Transverse colon (tissue), 4 donors: ENCODE data around the gene LRBA. TPM values are rescaled to one million over a fixed set of nuclear protein-coding genes. Genes with fewer than 3 reads are reported as not detected.

Experiments used
- DNase-seq: peaks from one replicate; pipeline ENCODE4 v3.0.0-alpha.2; 2019
- H3K27ac ChIP-seq, 4 donors: fragments of 200-600 bp; sonication (generic); 2 replicates each; pipeline ENCODE4 v1.5.1; 2016 to 2018; ENCODE audit warnings: inconsistent platforms in 4 of 4
- H3K27me3 ChIP-seq: fragments of 200-600 bp; sonication (generic); 2 replicates; pipeline ENCODE4 v1.5.1; 2017; ENCODE audit warnings: inconsistent platforms
- H3K36me3 ChIP-seq, 4 donors: fragments of 200-600 bp; sonication (generic); 2 replicates each; pipeline ENCODE4 v1.5.1; 2017 to 2019; ENCODE audit warnings: inconsistent platforms in 4 of 4
- H3K4me1 ChIP-seq, 4 donors: fragments of 200-600 bp; sonication (generic); 2 replicates each; pipeline ENCODE4 v1.5.1; 2017 to 2020; ENCODE audit warnings: inconsistent platforms in 4 of 4
- H3K4me3 ChIP-seq, 4 donors: fragments of 200-600 bp; sonication (generic); 1 replicate in 1 of 4; 2 replicates in 3 of 4; pipeline versions ENCODE4 v1.5.1 to v1.6.1; 2017 to 2019; ENCODE audit warnings: inconsistent platforms in 4 of 4
- H3K9me3 ChIP-seq, 2 donors: fragments of 200-600 bp; sonication (generic); 2 replicates each; pipeline ENCODE4 v1.5.1; 2017 to 2019; ENCODE audit warnings: inconsistent platforms in 2 of 2
- EP300 ChIP-seq: sonication (generic); formaldehyde crosslinking; IDR thresholded peaks from one replicate; pipeline ENCODE4 v1.6.1; 2017; ENCODE audit warnings: antibody characterized with exemption, low read depth
- POLR2A ChIP-seq: fragments of 450-650 bp; IDR thresholded peaks from one replicate; pipeline ENCODE4 v1.6.1; 2016; ENCODE audit warnings: antibody characterized with exemption, mild to moderate bottlenecking, moderate library complexity
- POLR2AphosphoS5 ChIP-seq, 3 donors: sonication (generic); formaldehyde crosslinking; IDR thresholded peaks; one replicate each; pipeline ENCODE4 v1.6.1; 2016; ENCODE audit warnings: antibody characterized with exemption in 3 of 3
- WGBS, 2 donors: methylation state at CpG; one replicate each; pipeline ENCODE4 v1.1.5; 2018; ENCODE audit warnings: low coverage in 1 of 2; 5-methylcytosine and 5-hydroxymethylcytosine counted together
- in situ Hi-C, 4 donors: fragments of 200-750 bp; cut with MboI; loops; one replicate each; pipeline versions ENCODE4 v1.15.0 to v1.15.1; 2017; ENCODE audit warnings: low sequenced_read_pairs in 3 of 4, low pct_ligation_motif_present in 1 of 4, low pct_unique_long_range_greater_than_20kb in 1 of 4
- intact Hi-C: fragments of 100-400 bp; cut with DNase I; formaldehyde crosslinking; loops from one replicate; pipeline ENCODE4 v1.15.1; 2023; ENCODE audit warnings: low total_unique reads
- total RNA-seq, 4 donors: library from RNA; depleted of rRNA; stranded (reverse); fragments of >200 nt; gene quantifications; one replicate each; pipeline ENCODE4 v1.1.0, GENCODE V29; 2016
- TF ChIP-seq, protein P1 (sequence below), 5 experiments: fragments of 200-600 bp in 3 of 5; fragments of 450-650 bp in 2 of 5; sonication (generic) in 3 of 5; IDR thresholded peaks; 1 replicate in 2 of 5; 2 replicates in 3 of 5; pipeline ENCODE4 v1.5.1; 2016 to 2017; ENCODE audit warnings: antibody characterized with exemption in 5 of 5, inconsistent platforms in 3 of 5, mild to moderate bottlenecking in 2 of 5, moderate library complexity in 1 of 5

The LRBA gene
- total RNA-seq, 4 donors from 2014 or later: 82.7 to 125 (median 112) TPM

DNA sequence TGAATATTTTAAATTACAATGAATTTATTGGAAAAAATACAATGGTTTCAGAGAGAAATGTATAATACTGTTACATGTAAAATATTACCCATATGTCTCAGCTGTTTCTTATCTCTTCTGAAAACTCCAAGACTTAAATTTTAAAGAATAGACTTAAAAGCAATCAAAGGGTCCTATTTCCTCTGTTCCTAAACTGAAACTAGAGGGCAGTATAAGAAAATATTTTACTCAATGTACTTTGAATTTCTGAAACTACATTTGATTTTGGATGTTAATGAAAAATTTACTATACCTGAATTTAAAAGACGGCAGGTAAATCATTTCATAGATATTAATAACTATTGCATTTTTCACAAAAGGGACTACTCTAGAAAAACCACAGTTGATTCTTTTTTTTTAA is 200.2 kb downstream of the LRBA start:
- TF ChIP-seq POLR2A: no peak
- no peak for TF ChIP-seq POLR2AphosphoS5 (IDR thresholded peaks at IDR 0.05)
- TF ChIP-seq, protein P1, sequence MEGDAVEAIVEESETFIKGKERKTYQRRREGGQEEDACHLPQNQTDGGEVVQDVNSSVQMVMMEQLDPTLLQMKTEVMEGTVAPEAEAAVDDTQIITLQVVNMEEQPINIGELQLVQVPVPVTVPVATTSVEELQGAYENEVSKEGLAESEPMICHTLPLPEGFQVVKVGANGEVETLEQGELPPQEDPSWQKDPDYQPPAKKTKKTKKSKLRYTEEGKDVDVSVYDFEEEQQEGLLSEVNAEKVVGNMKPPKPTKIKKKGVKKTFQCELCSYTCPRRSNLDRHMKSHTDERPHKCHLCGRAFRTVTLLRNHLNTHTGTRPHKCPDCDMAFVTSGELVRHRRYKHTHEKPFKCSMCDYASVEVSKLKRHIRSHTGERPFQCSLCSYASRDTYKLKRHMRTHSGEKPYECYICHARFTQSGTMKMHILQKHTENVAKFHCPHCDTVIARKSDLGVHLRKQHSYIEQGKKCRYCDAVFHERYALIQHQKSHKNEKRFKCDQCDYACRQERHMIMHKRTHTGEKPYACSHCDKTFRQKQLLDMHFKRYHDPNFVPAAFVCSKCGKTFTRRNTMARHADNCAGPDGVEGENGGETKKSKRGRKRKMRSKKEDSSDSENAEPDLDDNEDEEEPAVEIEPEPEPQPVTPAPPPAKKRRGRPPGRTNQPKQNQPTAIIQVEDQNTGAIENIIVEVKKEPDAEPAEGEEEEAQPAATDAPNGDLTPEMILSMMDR (IDR thresholded peaks at IDR 0.05): no peak
- no peak for TF ChIP-seq EP300
- H3K36me3 ChIP-seq: peaks cover 0 to 6% (median 2%) of the 10 kb centered on the region in 4 donors
- no peaks in the 10 kb centered on the region for H3K27me3 ChIP-seq
- no peak overlapping the region for H3K4me3 ChIP-seq
- in situ Hi-C loops (no loop called here), intact Hi-C loops (no loop called here)
- no peaks in the 10 kb centered on the region for H3K4me1 ChIP-seq
- DNase-seq: no peak
- no peak overlapping the region for H3K27ac ChIP-seq
- 93 to 100% methylated on average over 1 of the region's 1 CpG for WGBS, 2 donors
- no peaks in the 10 kb centered on the region for H3K9me3 ChIP-seq

DNA sequence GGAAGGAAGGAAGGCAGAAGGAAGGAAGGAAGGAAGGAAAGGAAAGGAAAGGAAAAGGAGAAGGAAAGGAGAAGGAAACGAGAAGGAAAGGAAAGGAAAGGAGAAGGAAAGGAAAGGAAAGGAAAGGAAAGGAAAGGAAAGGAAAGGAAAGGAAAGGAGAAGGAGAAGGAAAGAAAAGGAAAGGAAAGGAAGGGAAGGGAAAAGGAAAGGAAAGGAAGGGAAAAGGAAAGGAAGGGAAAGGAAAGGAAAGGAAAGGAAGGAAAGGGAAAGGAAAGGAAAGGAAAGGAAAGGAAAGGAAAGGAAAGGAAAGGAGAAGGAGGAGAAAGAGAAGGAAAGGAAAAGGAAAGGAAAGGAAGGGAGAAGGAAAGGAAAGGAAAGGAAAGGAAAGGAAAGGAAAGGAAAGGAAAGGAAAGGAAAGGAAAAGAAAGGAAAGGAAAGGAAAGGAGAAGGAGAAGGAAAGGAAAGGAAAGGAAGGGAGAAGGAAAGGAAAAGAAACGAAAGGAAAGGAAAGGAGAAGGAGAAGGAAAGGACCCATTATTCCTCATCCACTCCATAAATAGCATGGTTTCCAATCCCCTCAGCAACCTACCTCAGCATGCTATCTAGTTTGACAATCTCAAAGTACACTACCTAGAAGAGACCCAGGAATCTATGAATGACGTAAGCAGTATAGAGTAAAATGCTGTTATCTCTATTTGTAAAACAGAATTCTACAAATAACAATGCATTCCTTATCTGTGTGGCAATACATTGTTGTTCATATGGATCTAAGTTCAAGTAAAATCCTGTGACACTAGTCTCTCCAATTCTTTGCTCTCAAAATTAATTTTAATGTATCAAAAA is 209.7 kb downstream of the LRBA start:
- DNase-seq: no peak
- intact Hi-C loops (no loop called here), in situ Hi-C loops (no loop called here)
- Histone ChIP-seq H3K4me1 (no peaks in the 10 kb centered on the region), H3K9me3 (no peaks in the 10 kb centered on the region), H3K27ac (no peak overlapping the region), H3K4me3 (no peak overlapping the region), H3K27me3 (no peaks in the 10 kb centered on the region), H3K36me3 (no peaks in the 10 kb centered on the region)
- TF ChIP-seq EP300: no peak
- no peak for TF ChIP-seq POLR2AphosphoS5 (IDR thresholded peaks at IDR 0.05)
- WGBS, 2 donors: 93 to 95% methylated on average over 3 of the region's 3 CpGs

DNA sequence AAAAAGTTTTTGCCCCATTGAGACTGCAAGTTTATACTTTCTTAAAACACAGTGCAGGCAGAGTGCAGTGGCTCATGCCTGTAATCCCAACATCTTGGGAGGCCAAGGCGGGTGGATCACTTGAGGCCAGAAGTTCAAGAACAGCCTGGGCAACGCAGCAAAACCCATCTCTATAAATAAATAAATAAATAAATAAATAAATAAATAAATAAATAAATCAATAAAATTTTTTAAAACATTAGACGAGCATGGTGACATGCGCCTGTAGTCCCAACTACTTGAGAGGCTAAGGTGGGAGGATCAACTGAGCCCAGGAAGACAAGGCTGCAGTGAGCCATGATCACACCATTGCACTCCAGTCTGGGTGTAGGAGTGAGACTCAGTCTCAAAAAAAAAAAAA is 213.3 kb downstream of the LRBA start:
- no peaks in the 10 kb centered on the region for H3K4me1 ChIP-seq
- WGBS, 2 donors: 100% methylated on average over 2 to 4 of the region's 4 CpGs
- no peak overlapping the region for H3K27ac ChIP-seq
- H3K4me3 ChIP-seq: no peak overlapping the region
- no peaks in the 10 kb centered on the region for H3K9me3 ChIP-seq
- H3K27me3 ChIP-seq: no peaks in the 10 kb centered on the region
- intact Hi-C loops (no loop called here), in situ Hi-C loops (no loop called here)
- TF ChIP-seq EP300 (no peak), POLR2A (no peak), POLR2AphosphoS5 (IDR thresholded peaks at IDR 0.05) (no peak)
- TF ChIP-seq, protein P1 (IDR thresholded peaks at IDR 0.05): no peak
- no peaks in the 10 kb centered on the region for H3K36me3 ChIP-seq
- DNase-seq: no peak

DNA sequence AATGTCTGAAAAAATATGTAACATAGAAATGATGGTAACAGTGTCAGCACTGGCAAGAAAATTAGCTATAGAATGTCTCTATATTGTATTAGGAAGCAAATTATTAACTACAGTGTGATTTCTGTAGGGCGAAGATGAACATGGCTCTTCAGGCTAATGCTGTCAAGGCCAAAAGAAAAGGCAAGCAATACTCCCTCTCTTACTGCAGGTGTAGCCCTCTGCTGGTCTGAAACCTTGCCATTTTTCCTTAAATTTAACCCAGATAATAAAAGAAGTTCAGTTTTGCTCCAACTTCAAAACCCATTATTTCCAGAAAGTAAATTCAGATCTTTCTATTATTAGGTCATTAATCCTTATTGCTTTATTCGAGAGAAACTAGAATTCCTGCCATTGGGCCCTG is 215.9 kb downstream of the LRBA start:
- no peaks in the 10 kb centered on the region for H3K9me3 ChIP-seq
- DNase-seq: no peak
- intact Hi-C loops (no loop called here), in situ Hi-C loops (no loop called here)
- no peaks in the 10 kb centered on the region for H3K36me3 ChIP-seq
- no peak overlapping the region for H3K27ac ChIP-seq
- H3K4me1 ChIP-seq: no peaks in the 10 kb centered on the region
- H3K27me3 ChIP-seq: no peaks in the 10 kb centered on the region
- 93 to 95% methylated on average over 2 of the region's 2 CpGs for WGBS, 2 donors
- TF ChIP-seq POLR2AphosphoS5 (IDR thresholded peaks at IDR 0.05) (no peak), EP300 (no peak), POLR2A (no peak)
- TF ChIP-seq, protein P1 (IDR thresholded peaks at IDR 0.05): no peak
- no peak overlapping the region for H3K4me3 ChIP-seq
